K562 (cell line): ENCODE measurements around the gene SKIC2.

Experiments
- CREBBP ChIP-seq: IDR thresholded peaks from one replicate; pipeline ENCODE4 v1.6.1; 2012; ENCODE audit warnings: low read depth, mild to moderate bottlenecking, control low read depth, inconsistent platforms, low read length
- FOXJ2 ChIP-seq: fragments of 200-800 bp; sonication (Bioruptor generic); IDR thresholded peaks from 2 replicates; pipeline ENCODE4 v1.6.1; 2016; ENCODE audit warnings: missing genetic modification characterization, missing compliant biosample characterization
- FOXK2 ChIP-seq, 2 experiments: fragments of 450-650 bp; IDR thresholded peaks in 1 of 2; conservative IDR thresholded peaks in 1 of 2; 2 replicates each; pipeline ENCODE4 v1.6.1; 2016; ENCODE audit warnings: low read depth in 2 of 2, mild to moderate bottlenecking in 1 of 2
- FUS ChIP-seq: fragments of 200-400 bp; formaldehyde crosslinking; optimal IDR thresholded peaks from 2 replicates; pipeline ENCODE3; 2017; ENCODE audit warnings: low read depth, low read length
- MNT ChIP-seq, 2 experiments: fragments of 450-650 bp; conservative IDR thresholded peaks; 2 replicates each; pipeline ENCODE4 v1.6.1; 2017; ENCODE audit warnings: mild to moderate bottlenecking in 2 of 2, moderate library complexity in 2 of 2
- PML ChIP-seq: IDR thresholded peaks from 2 replicates; pipeline ENCODE4 v1.6.1; 2012; ENCODE audit warnings: low read length, inconsistent platforms
- SNIP1 ChIP-seq: fragments of 450-650 bp; IDR thresholded peaks from 2 replicates; pipeline ENCODE4 v1.7.1; 2017; ENCODE audit warnings: low read depth, mild to moderate bottlenecking
- TAF1 ChIP-seq: IDR thresholded peaks from 2 replicates; pipeline ENCODE4 v1.6.1; 2011; ENCODE audit warnings: mild to moderate bottlenecking, low read length, moderate library complexity; ENCODE audit not compliant: insufficient read depth, control insufficient read depth, severe bottlenecking; ENCODE audit errors: extremely low read depth
- ZNF217 ChIP-seq: sonication (generic); formaldehyde crosslinking; IDR thresholded peaks from 2 replicates; pipeline ENCODE4 v1.8.0; 2022; ENCODE audit warnings: mild to moderate bottlenecking, missing genetic modification reagents
- TF ChIP-seq, protein P1 (sequence below): fragments of 250-450 bp; sonication (Bioruptor Pico); IDR thresholded peaks from 2 replicates; pipeline ENCODE4 v1.4.0; 2020; ENCODE audit warnings: mild to moderate bottlenecking, moderate library complexity

- TF ChIP-seq SNIP1 (no peak), FOXJ2 (no peak), MNT (conservative IDR thresholded peaks at IDR 0.05) (no peak), CREBBP (no peak), PML (no peak), FUS (no peak), ZNF217 (CRISPR knock-in tag) (no peak), FOXK2 (conservative IDR thresholded peaks at IDR 0.05 in 1 of 2, IDR thresholded peaks at IDR 0.05 in 1 of 2; ENCODE audit: low read depth in 2 of 2) (no peak), TAF1 (no peak)
- TF ChIP-seq, protein P1, sequence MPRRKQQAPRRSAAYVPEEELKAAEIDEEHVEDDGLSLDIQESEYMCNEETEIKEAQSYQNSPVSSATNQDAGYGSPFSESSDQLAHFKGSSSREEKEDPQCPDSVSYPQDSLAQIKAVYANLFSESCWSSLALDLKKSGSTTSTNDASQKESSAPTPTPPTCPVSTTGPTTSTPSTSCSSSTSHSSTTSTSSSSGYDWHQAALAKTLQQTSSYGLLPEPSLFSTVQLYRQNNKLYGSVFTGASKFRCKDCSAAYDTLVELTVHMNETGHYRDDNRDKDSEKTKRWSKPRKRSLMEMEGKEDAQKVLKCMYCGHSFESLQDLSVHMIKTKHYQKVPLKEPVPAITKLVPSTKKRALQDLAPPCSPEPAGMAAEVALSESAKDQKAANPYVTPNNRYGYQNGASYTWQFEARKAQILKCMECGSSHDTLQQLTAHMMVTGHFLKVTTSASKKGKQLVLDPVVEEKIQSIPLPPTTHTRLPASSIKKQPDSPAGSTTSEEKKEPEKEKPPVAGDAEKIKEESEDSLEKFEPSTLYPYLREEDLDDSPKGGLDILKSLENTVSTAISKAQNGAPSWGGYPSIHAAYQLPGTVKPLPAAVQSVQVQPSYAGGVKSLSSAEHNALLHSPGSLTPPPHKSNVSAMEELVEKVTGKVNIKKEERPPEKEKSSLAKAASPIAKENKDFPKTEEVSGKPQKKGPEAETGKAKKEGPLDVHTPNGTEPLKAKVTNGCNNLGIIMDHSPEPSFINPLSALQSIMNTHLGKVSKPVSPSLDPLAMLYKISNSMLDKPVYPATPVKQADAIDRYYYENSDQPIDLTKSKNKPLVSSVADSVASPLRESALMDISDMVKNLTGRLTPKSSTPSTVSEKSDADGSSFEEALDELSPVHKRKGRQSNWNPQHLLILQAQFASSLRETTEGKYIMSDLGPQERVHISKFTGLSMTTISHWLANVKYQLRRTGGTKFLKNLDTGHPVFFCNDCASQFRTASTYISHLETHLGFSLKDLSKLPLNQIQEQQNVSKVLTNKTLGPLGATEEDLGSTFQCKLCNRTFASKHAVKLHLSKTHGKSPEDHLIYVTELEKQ (CRISPR knock-in tag) = no peak
Observed at GRCh38 chr6:31967926-31968320, 8.9 kb downstream of the SKIC2 start.
